MV-4-11 (cell line): ENCODE results near the gene EML6.
"Not testable (repeated sequence)": the region's sequence is repeated elsewhere in the genome, so short reads cannot be mapped to it uniquely, and the experiment has no call there.

Experiments
- DNase-seq: peaks from one replicate; lab custom pipeline; 2025; lab: John Stamatoyannopoulos, UW

Gene EML6

GRCh38 chr2:54965425-54965824 is 242.0 kb downstream of the EML6 start:
- no peak for DNase-seq

- DNase-seq, result no peak
These were observed 242.8 kb downstream of the EML6 start for GRCh38 chr2:54966165-54966832.

- DNase-seq, result no peak
These were observed 243.4 kb downstream of the EML6 start for GRCh38 chr2:54966837-54967236.

GRCh38 chr2:54967269-54967668 is 243.8 kb downstream of the EML6 start:
- no peak for DNase-seq

GRCh38 chr2:54967759-54968365 is 244.4 kb downstream of the EML6 start:
- DNase-seq, result no peak

GRCh38 chr2:54968561-54969218 is 245.2 kb downstream of the EML6 start:
- DNase-seq, result no peak

GRCh38 chr2:54969295-54969939 is 246.0 kb downstream of the EML6 start:
- DNase-seq, result no peak

GRCh38 chr2:54969940-54970338 is 246.5 kb downstream of the EML6 start:
- DNase-seq, result no peak

- no peak for DNase-seq
These were observed 251.7 kb downstream of the EML6 start for GRCh38 chr2:54975175-54975574.

- no peak for DNase-seq
These were observed 252.4 kb downstream of the EML6 start for GRCh38 chr2:54975598-54976492.

- DNase-seq, result peak; percentile 34
These were observed 253.7 kb downstream of the EML6 start for GRCh38 chr2:54977149-54977548.

- DNase-seq, result no peak
These were observed 256.0 kb downstream of the EML6 start for GRCh38 chr2:54979321-54980044.

- no peak for DNase-seq
These were observed 257.9 kb downstream of the EML6 start for GRCh38 chr2:54981385-54981784.

GRCh38 chr2:54983345-54984220 is 260.1 kb downstream of the EML6 start:
- DNase-seq, result no peak

GRCh38 chr2:54984476-54984875 is 261.0 kb downstream of the EML6 start:
- no peak for DNase-seq

- DNase-seq, result no peak
These were observed 262.8 kb downstream of the EML6 start for GRCh38 chr2:54986264-54986663.

- no peak for DNase-seq
These were observed 265.1 kb downstream of the EML6 start for GRCh38 chr2:54988612-54989011.

GRCh38 chr2:54990694-54991093 is 267.2 kb downstream of the EML6 start:
- DNase-seq, result not testable (repeated sequence)

- no peak for DNase-seq
These were observed 272.1 kb downstream of the EML6 start for GRCh38 chr2:54995553-54995952.

- DNase-seq, result no peak
These were observed 274.4 kb downstream of the EML6 start for GRCh38 chr2:54997826-54998225.
